Endothelial cell of hepatic sinusoid (primary cell): ENCODE results near the gene COL16A1.
"Not testable (repeated sequence)": the region's sequence is repeated elsewhere in the genome, so short reads cannot be mapped to it uniquely, and the experiment has no call there.

ENCODE experiments used
- in situ Hi-C: cut with HindIII; loops from 2 replicates; pipeline ENCODE4 v1.10.0; 2017; ENCODE audit warnings: low sequenced_read_pairs

The COL16A1 gene

DNA sequence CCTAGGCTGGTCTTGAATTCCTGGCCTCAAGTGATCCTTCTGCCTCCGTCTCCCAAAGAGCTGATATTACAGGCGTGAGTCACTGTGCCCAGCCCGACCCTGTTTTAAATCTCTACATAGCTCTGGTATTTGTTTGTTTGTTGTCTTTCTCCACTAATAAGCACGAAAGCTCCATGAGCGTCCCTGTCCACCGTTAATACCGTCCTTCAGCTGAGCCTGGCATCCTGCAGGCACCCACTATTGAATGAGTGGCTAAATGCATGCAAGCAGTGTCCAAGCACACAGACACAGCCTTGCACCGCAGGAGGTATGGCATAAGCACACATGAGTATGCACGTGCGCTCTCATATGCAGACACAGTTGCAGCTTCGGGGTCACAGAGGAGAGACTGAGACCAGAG is 4.5 kb upstream of the COL16A1 start:
- in situ Hi-C loops = no loop called here

GRCh38 chr1:31707711-31708110 is 3.9 kb upstream of the COL16A1 start:
- in situ Hi-C loops = no loop called here

DNA sequence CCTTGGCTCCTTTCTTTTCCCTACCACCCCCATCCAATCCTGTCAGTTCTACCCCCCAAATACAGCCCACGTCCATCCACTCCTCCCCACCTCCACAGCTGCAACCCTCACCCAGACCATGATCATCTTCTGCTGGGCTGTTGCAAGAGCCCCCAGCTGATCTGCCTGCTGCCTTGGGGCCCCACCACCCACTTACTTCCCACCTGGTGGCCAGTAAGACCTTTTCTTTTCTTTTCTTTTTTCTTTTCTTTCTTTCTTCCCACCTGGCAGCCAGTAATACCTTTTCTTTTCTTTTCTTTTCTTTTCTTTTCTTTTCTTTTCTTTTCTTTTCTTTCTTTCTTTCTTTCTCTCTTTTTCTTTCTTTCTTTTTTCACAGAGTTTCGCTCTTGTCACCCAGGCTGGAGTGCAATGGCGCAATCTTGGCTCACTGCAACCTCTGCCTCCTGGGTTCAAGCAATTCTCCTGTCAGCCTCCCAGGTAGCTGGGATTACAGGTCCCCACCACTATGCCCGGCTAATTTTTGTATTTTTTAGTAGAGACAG is 3.3 kb upstream of the COL16A1 start:
- in situ Hi-C loops = not testable (repeated sequence)

DNA sequence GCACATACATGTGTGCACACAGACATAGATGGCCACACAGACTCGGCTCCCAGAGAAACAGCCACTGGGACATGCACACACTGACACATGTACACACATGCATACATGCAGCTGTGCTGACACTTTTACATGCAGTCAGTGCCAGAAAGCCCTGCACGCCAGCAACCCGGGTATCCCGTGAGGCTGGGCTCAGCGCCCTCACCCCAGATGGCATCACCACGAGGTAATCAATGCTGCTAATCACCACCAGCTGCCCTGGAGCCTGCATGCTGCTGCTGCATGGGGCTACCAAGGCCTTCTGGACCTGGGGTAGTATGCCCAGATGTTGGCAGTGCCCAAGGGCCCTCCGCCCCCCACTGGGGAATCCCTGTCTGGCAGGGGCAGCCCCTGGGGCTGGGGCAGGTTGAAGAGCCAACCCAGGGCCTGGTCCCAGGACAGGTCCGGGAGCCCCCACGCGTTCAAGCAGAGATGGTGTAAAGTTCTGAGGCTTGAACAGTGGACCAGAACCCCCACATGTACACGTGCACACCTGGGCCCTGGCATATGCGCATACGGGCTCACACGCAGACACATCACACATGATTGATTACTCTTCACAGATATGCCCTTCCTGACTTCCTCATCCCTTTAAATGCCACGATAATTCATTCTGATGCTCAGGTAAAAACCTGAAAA is 2.7 kb upstream of the COL16A1 start:
- in situ Hi-C loops = no loop called here

DNA sequence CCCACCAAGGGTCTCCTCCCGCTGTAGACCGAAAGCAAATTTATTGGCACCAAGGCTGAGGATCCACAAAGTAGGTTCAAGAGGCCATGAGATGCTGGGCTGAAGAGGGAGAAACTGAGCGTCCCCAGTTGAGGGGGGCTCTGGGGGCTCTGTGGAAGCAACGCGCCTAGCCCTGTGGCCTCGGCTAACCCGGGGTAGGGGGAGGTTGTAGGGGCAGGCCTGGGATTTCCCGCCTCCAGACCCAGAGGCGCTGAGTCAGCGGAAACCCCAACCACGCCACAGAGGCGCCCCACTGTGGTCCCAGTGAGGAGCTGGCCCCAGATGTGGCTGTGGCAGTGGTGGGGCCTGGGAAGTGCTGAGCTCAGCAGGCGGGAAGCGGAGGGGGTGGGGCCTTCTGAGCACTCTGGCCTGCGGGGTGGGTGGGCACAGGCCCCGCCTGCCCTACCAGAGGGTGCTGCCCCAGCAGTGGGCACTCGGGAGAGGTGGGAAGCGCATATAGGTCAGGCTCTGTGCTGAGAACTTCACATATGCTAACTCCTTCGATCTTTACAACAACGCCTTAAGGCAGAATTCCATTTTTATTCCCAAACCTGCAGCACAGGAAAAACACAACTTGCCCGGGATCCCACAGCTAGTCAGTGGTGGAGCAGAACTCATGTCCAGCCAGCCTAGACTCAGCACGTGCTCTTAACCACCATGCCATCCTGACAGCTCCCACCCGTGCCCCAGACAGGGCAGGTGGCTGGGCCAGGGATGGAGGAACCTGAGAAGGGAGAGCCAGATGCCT is 1.5 kb upstream of the COL16A1 start:
- in situ Hi-C loops = no loop called here

GRCh38 chr1:31704271-31705079 is 658 bp upstream of the COL16A1 start:
- in situ Hi-C loops = no loop called here

DNA sequence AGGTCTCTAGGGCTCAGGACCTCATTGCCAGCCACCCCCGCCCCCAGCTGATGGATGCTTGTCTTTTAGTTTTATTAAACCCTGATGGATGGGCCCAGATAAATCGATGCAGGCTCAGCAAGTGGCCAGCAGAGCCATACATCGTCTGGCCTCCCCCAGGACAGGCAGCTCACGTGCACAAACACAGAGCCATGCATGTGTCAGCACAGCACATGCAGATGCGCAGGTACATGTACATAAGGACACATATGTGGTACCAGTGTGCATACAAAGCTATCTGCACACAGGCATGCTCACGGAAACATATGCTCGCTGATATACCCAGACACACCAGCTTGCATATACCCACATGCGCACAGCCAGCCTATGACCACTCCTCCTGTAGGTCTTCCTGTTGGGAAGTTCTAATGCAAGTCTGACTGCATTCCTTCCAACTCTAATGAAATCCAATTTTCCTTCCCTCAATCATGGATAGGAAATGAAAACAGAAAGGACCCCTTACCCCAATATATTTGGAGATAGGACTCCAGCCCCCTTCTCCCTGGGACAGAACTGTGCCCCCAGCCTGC is 897 bp downstream of the COL16A1 start:
- in situ Hi-C loops = no loop called here

- in situ Hi-C loops = no loop called here
Observed at GRCh38 chr1:31701091-31701736, 2.6 kb downstream of the COL16A1 start.

DNA sequence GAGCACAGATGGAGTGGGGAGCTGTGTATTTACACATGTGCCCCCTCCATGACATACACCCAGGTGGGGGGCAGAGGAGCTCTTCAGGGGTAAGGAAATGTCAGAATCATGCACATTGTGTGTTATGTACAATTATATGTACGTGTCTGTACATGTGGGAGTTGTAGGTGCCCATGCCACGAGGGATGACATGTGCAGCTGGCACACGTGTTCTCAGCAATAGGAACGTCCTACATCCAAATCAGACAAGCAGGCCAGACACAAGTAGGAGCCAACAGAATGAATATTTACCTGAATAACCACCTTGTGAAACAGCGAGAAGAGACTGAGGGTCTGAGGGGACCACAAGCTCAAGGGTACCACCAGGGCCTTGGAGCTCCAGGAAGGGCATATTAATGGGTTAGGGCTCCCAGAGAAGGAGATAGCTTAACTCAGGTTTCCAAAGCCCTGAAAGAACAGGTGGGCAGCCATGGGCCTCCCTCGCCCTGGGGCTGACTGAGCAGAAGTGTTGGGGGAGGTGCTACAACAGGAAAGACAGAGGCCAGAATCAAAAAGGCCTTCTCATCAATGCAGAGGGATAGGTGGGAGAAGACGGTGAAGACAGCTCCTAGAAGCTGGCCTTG is 3.2 kb downstream of the COL16A1 start:
- in situ Hi-C loops = no loop called here

DNA sequence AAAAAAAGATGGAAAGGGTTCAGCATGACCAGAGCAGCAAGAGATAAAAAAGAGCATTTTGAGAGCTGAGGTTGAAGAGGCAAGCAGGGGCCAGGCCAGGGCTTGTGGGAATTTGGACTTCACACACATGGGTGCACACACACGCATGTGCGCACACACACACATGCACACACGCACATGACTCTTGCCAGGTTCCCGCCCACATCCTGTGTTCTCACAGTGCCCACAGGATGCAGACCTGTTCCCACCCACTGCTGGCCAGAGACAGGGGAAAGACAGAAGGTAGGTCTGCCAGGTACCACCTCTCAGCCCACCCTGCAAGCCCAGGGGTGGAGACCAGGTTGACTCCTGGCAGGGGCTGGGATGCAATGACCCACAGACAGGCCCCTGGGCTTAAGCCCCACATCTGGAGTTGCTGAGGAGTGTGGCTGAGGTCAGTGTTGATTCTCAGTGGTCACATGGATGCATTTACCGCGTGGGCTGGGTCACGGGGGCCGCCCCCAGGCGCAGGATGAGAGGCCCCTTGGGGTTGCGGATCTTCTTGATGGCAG is 4.4 kb downstream of the COL16A1 start:
- in situ Hi-C loops = no loop called here

GRCh38 chr1:31697369-31697984 is 6.3 kb downstream of the COL16A1 start:
- in situ Hi-C loops = no loop called here

GRCh38 chr1:31696242-31696641 is 7.6 kb downstream of the COL16A1 start:
- in situ Hi-C loops = no loop called here

- in situ Hi-C loops = no loop called here
Observed at GRCh38 chr1:31695327-31695726, 8.5 kb downstream of the COL16A1 start.

- in situ Hi-C loops = no loop called here
Observed at GRCh38 chr1:31694964-31695313, 8.9 kb downstream of the COL16A1 start.

GRCh38 chr1:31694069-31694963 is 9.5 kb downstream of the COL16A1 start:
- in situ Hi-C loops = no loop called here

- in situ Hi-C loops = no loop called here
Observed at GRCh38 chr1:31693231-31693630, 10.6 kb downstream of the COL16A1 start.

- in situ Hi-C loops = no loop called here
Observed at GRCh38 chr1:31691951-31692350, 11.9 kb downstream of the COL16A1 start.

GRCh38 chr1:31691446-31691845 is 12.4 kb downstream of the COL16A1 start:
- in situ Hi-C loops = no loop called here
